ENCODE results near the gene CHADL. TPM values are rescaled to one million over a fixed set of nuclear protein-coding genes. Genes with fewer than 3 reads are reported as not detected.

Gene CHADL, protein sequence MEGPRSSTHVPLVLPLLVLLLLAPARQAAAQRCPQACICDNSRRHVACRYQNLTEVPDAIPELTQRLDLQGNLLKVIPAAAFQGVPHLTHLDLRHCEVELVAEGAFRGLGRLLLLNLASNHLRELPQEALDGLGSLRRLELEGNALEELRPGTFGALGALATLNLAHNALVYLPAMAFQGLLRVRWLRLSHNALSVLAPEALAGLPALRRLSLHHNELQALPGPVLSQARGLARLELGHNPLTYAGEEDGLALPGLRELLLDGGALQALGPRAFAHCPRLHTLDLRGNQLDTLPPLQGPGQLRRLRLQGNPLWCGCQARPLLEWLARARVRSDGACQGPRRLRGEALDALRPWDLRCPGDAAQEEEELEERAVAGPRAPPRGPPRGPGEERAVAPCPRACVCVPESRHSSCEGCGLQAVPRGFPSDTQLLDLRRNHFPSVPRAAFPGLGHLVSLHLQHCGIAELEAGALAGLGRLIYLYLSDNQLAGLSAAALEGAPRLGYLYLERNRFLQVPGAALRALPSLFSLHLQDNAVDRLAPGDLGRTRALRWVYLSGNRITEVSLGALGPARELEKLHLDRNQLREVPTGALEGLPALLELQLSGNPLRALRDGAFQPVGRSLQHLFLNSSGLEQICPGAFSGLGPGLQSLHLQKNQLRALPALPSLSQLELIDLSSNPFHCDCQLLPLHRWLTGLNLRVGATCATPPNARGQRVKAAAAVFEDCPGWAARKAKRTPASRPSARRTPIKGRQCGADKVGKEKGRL
- 1.9 and 3.5 TPM in 2 replicates for total RNA-seq

DNA sequence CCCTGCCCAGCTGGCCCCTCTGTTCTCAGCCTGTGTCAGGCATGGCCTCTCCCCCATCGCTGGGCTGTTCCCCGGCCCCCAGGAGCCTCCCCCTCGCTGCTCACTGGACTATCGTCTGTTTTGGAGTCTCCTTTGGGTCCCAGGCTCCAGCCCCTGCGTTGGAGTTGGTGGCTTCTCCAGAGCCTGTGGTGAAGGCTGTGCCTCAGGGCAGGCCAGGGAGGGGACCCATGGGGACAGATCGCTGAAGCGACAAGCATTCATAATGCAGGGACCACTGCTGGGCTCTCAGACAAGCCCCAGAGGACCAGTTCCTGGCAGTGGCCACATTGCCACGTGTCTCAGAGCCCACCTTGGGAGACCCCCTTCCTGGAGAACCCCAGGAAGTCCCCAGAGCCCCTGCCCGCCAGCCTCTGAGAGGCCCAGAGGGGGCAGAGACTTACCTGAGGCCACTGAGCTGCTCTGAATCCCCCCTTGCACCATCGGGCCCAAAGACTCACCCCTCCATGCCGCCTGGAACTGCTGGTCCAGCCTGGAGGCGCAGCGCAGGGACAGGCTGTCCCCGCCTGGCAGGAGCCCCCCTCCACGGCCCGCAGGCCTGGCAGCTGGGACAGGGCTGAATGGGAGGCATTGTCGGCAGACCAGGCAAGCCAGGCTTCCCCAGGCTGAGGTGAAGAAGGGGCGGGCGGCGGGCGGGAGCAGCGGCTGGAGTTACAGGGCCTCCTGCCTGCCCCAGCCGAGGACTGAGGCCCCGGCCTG, at the start of gene CHADL:
Gene CHADL, minus strand, starts transcription at position 555 of the 756 bp plus-strand sequence. Its CDS starts 50 bp downstream, at position 505.

DNA sequence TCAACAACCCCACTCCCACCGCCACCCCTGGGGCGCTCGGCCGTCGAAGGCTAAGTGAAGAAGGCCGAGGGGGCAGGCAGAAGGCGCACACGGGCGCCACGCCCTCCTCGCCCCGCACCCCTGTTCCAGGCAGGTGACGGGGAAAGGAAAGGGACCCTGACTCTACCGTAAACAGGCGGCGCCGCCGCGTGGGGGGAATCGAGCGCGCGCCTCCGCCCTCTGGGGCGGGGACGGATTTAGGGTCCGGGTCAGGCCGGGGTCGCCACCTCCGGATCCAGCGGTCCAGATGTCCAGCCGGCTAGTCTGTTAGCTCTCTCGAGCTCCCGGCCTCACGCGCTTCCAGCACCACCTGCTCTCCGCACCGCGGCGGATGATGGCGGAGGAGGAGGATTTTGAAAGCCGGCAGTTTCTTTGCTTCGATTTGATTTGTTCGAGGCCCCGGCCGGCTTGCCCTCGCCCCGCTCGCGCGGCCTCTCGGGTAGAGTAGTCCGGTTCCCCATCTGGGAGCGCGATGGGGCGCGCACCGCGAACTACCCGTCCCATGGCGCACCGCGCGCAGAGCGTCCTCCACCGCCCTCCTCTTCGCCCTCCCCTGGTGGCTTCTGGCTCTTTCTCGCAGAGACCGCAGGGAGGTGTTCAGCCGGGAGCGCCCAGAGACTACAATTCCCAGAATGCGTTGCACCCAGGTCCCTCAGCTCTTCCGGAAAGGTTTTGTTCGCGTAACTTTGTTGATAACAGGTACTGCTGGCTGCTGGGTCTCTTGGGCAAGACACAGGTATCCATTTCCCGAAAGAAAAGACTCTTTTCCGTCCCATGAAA, 45.3 kb upstream of the CHADL start, which contains the start of gene RANGAP1:
Gene RANGAP1, minus strand, starts transcription at position 368 of the 819 bp plus-strand sequence. CDS start 5,143 bp downstream, outside the sequence.

DNA sequence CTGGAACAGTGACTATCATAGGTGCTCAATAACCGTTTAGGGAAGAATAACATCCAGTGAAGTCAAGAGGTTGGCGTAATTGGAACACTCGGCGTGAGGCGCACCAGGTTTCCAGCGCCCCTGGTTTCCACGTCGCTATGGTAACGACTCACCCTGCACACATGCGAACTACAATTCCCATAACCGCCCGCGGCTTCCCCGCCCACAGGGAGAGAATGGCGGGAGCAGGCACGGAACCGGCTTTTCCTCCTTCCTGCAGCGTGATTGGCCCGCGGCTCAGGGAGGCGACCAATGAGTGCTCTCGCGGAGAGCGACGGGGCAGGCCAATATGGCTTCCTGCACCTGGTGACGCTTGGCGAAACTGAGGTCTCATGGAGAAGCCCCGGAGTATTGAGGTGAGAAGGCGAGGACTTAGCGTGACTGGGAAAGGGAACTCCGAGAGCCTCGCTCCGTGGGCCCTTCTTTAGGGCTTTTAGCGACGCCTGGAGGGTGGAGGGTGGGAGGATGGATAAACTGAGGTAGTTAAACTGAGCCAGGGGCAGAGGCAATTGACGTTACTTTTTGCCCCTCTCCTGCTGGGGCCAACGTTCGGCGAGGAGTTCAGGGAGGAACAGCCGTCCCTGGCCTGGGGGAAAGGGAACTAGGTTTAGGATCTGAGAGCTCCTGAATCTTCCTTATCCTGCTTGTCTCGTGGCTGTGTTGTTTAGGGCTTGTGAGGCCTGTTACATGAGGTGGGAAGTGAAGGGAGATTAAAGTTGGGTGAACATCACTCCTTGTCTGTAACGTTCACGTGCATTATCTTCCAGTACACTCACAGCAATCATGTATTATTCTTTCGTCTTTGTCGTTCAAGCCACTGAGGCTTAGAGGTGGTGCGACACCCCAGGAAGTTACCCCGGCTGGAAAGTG, 35.5 kb downstream of the CHADL start, which contains the start of gene L3MBTL2:
Gene L3MBTL2, plus strand, starts transcription at position 321 of the 909 bp plus-strand sequence. Its CDS starts 51 bp downstream, at position 372.

Other genes with a start within 250 kb of the CHADL start
- gene EP300, start 148.3 kb downstream of the CHADL start, total RNA-seq: 18.9 and 25.8 TPM in 2 replicates
- 11.1 and 18.5 TPM in 2 replicates for gene L3MBTL2, start 35.6 kb downstream of the CHADL start, total RNA-seq
- gene RANGAP1, start 45.3 kb upstream of the CHADL start, total RNA-seq: 112 and 192 TPM in 2 replicates
- gene ZC3H7B, start 60.6 kb upstream of the CHADL start, total RNA-seq: 36.2 and 50.3 TPM in 2 replicates
- 6.1 and 6.4 TPM in 2 replicates for gene TEF, start 141.0 kb upstream of the CHADL start, total RNA-seq
- gene TOB2, start 205.9 kb upstream of the CHADL start, total RNA-seq: 18.0 TPM in 2 replicates
- gene PHF5A, start 227.8 kb upstream of the CHADL start, total RNA-seq: 48.5 and 86.8 TPM in 2 replicates
- 86.4 and 93.8 TPM in 2 replicates for gene ACO2, start 228.2 kb upstream of the CHADL start, total RNA-seq

All from hair follicular keratinocyte (primary cell).